Activated naive CD4-positive, alpha-beta T cell treated with anti-CD3 and anti-CD28 coated beads for 36 hours (primary cell): ENCODE measurements around the gene LIN7A. TPM values are rescaled to one million over a fixed set of nuclear protein-coding genes. Genes with fewer than 3 reads are reported as not detected.

Source experiments
- CTCF ChIA-PET: fragments of 350-600 bp; sonication (Branson Sonifier 250); formaldehyde crosslinking; loops from one replicate; lab custom pipeline; 2021; ENCODE audit warnings: antibody characterized with exemption; lab: Charles Lee
- DNase-seq: peaks from one replicate; pipeline ENCODE4 v3.0.0-alpha.2; 2020
- H3K27ac Mint-ChIP-seq: one replicate; pipeline ENCODE4 v1.8.0; 2021; ENCODE audit warnings: mild to moderate bottlenecking, mixed read lengths
- H3K27me3 Mint-ChIP-seq: one replicate; pipeline ENCODE4 v1.8.0; 2021; ENCODE audit warnings: low read depth, mixed read lengths
- H3K36me3 Mint-ChIP-seq: one replicate; pipeline ENCODE4 v1.8.0; 2021; ENCODE audit warnings: low read depth, mixed read lengths
- H3K4me1 Mint-ChIP-seq: one replicate; pipeline ENCODE4 v1.8.0; 2021; ENCODE audit warnings: low read depth, mixed read lengths
- H3K4me3 Mint-ChIP-seq: one replicate; pipeline ENCODE4 v1.8.0; 2021; ENCODE audit warnings: mild to moderate bottlenecking, moderate library complexity, mixed read lengths
- H3K9me3 Mint-ChIP-seq: one replicate; pipeline ENCODE4 v1.8.0; 2021; ENCODE audit warnings: mixed read lengths
- intact Hi-C: fragments of 100-400 bp; cut with micrococcal nuclease; formaldehyde crosslinking; loops from one replicate; pipeline ENCODE4 v1.15.1; 2023
- microRNA-seq: library from miRNA; unstranded; fragments of <30 nt; microRNA quantifications from one replicate; pipeline ENCODE4 v1.2.0, GENCODE V29; 2022; ENCODE audit warnings: borderline microRNAs expressed, borderline replicate concordance
- total RNA-seq, 2 experiments: library from RNA; stranded (reverse); gene quantifications; one replicate each; pipeline ENCODE4 v1.2.3, GENCODE V29; 2021

Gene LIN7A
- total RNA-seq, 2 experiments from 2014 or later: not detected

GRCh38 chr12:80752464-80752863 lies 185.3 kb downstream of the LIN7A start:
- H3K36me3 Mint-ChIP-seq: no peaks in the 10 kb centered on the region
- H3K4me1 Mint-ChIP-seq: no peaks in the 10 kb centered on the region
- intact Hi-C loops: no loop called here
- no peak overlapping the region for H3K4me3 Mint-ChIP-seq
- CTCF ChIA-PET: no interaction called here
- H3K9me3 Mint-ChIP-seq: no peaks in the 10 kb centered on the region
- H3K27me3 Mint-ChIP-seq: no peaks in the 10 kb centered on the region
- H3K27ac Mint-ChIP-seq: no peak overlapping the region
- DNase-seq: no peak

GRCh38 chr12:80749456-80749855 lies 188.3 kb downstream of the LIN7A start:
- Mint-ChIP-seq H3K4me1 (no peaks in the 10 kb centered on the region), H3K9me3 (no peaks in the 10 kb centered on the region), H3K4me3 (no peak overlapping the region), H3K36me3 (no peaks in the 10 kb centered on the region), H3K27ac (no peak overlapping the region), H3K27me3 (no peaks in the 10 kb centered on the region)
- intact Hi-C loops: no loop called here
- DNase-seq: no peak
- CTCF ChIA-PET: interaction anchor here (0.6 kb wide), 1 partner anchor 40 kb away, joined by 4 read pairs; no protein-coding TSS in a partner anchor

GRCh38 chr12:80747800-80748199 lies 189.9 kb downstream of the LIN7A start:
- Mint-ChIP-seq H3K27me3 (no peaks in the 10 kb centered on the region), H3K4me3 (no peak overlapping the region), H3K9me3 (no peaks in the 10 kb centered on the region), H3K36me3 (no peaks in the 10 kb centered on the region), H3K27ac (no peak overlapping the region), H3K4me1 (no peaks in the 10 kb centered on the region)
- no peak for DNase-seq
- intact Hi-C loops: no loop called here
- CTCF ChIA-PET: no interaction called here

- H3K4me3 Mint-ChIP-seq: no peak overlapping the region
- no peaks in the 10 kb centered on the region for H3K36me3 Mint-ChIP-seq
- DNase-seq: no peak
- H3K4me1 Mint-ChIP-seq: no peaks in the 10 kb centered on the region
- H3K27me3 Mint-ChIP-seq: no peaks in the 10 kb centered on the region
- CTCF ChIA-PET: interaction anchor here (0.6 kb wide), 1 partner anchor 255 kb away, joined by 3 read pairs; no protein-coding TSS in a partner anchor
- intact Hi-C loops: no loop called here
- H3K27ac Mint-ChIP-seq: no peak overlapping the region
- H3K9me3 Mint-ChIP-seq: no peaks in the 10 kb centered on the region
Measured at GRCh38 chr12:80745851-80746505, 191.8 kb downstream of the LIN7A start.

Small RNAs within 50 kb of the gene (microRNA-seq; reads per million reads assigned to microRNA genes)
- gene MIR617 (not detected), gene MIR618 (not detected)

Other genes starting within 250 kb of the LIN7A start
- not detected for gene MYF6, start 230.3 kb downstream of the LIN7A start, total RNA-seq
- not detected for gene MYF5, start 221.0 kb downstream of the LIN7A start, total RNA-seq
- not detected for gene ACSS3, start 140.1 kb upstream of the LIN7A start, total RNA-seq